OCI-LY3 (cell line): ENCODE measurements around the gene PTPN21.

Experiments used
- CTCF ChIP-seq: fragments of 200-600, 300-600 bp; sonication (generic); IDR thresholded peaks from 2 replicates; pipeline ENCODE4 v1.5.1; 2014; ENCODE audit warnings: antibody characterized with exemption, low read length, low read depth
- EZH2phosphoT487 ChIP-seq: fragments of 200-600 bp; shearing (Covaris generic); IDR thresholded peaks from 2 replicates; pipeline ENCODE4 v1.6.1; 2018; ENCODE audit warnings: antibody characterized with exemption, mixed run types, low read depth

GRCh38 chr14:88504602-88505001 lies 50.2 kb downstream of the PTPN21 start:
- no peak for TF ChIP-seq CTCF
- TF ChIP-seq EZH2phosphoT487: no peak
